Measurements from ENCODE around the gene AGRN.
A peak's percentile ranks its signal among the peaks of the same experiment; 100 is the strongest.
"Not testable (repeated sequence)": the region's sequence is repeated elsewhere in the genome, so short reads cannot be mapped to it uniquely, and the experiment has no call there.

The AGRN gene

DNA sequence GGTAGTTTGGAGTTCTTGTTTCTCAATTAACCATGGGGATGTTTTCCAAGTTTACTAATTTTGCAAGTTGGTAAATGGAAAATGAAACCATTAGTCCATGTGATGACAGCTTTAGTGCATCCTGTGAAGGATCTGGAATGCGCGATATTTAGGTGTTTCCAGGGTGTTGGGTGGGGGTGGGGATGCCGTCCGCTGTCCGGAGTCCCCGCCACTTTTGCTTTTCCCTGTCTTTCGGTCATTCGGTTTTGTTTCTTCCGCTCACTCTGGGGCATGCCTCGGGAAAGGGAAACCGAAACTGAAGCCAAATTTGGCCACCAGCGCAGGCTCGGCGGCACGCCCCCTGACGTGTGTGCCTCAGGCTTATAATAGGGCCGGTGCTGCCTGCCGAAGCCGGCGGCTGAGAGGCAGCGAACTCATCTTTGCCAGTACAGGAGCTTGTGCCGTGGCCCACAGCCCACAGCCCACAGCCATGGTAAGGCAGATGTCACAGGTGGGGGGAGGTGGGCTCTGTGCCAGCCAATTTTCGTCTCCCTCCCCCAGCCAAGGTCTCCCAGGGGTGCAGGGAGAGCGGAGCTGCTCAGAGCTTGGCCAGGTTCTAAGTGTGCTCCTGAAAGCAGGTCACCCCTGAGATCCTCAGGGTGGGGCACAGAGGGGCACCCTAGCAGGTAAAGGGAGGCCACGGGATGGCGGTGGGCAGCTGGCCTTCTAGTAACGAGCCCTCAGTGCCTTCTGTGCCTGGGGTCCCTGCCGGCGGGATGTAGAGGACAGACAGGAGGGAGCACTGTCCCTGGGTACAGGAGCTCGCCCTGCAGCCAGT, 6.6 kb upstream of the AGRN start, which contains the start of gene ISG15:
Gene ISG15, plus strand, starts transcription at position 393 of the 817 bp plus-strand sequence. Its CDS starts 77 bp downstream, at position 470.
- peak; percentile 79 to 85 (median 81) for DNase-seq
- Histone ChIP-seq H3K4me3 (ENCODE audit: insufficient read depth, low read depth, low read length, poor library complexity, severe bottlenecking) (peak within 1 kb of the TSS; percentile 86), H3K9me3 (ENCODE audit: control insufficient read depth, low read length) (no peaks in the 10 kb centered on the region), H3K4me1 (ENCODE audit: control insufficient read depth, insufficient read depth, low read length, poor library complexity, severe bottlenecking) (peaks cover 17% of the 10 kb centered on the region), H3K27me3 (replicated peaks; ENCODE audit: control insufficient read depth, insufficient read depth, low read length, poor library complexity, severe bottlenecking) (no peaks in the 10 kb centered on the region), H3K36me3 (ENCODE audit: control insufficient read depth, insufficient read depth, low read length) (no peaks in the 10 kb centered on the region), H3K27ac (ENCODE audit: insufficient read depth, low read length, poor library complexity, severe bottlenecking) (peak within 1 kb of the TSS; percentile 80)

DNA sequence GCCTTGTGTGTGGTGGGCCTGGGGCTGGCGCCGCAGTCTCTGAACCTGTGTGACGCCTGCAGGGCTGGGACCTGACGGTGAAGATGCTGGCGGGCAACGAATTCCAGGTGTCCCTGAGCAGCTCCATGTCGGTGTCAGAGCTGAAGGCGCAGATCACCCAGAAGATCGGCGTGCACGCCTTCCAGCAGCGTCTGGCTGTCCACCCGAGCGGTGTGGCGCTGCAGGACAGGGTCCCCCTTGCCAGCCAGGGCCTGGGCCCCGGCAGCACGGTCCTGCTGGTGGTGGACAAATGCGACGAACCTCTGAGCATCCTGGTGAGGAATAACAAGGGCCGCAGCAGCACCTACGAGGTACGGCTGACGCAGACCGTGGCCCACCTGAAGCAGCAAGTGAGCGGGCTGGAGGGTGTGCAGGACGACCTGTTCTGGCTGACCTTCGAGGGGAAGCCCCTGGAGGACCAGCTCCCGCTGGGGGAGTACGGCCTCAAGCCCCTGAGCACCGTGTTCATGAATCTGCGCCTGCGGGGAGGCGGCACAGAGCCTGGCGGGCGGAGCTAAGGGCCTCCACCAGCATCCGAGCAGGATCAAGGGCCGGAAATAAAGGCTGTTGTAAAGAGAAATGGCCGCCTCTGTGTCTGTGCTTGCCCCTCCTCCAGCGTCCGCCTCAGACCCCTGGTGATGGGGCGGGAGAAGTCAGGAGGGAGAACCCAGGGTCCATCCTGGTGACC, 5.8 kb upstream of the AGRN start:
- no peaks in the 10 kb centered on the region for H3K9me3 ChIP-seq (ENCODE audit: control insufficient read depth, low read length)
- H3K4me1 ChIP-seq (ENCODE audit: control insufficient read depth, insufficient read depth, low read length, poor library complexity, severe bottlenecking) = peaks cover 19% of the 10 kb centered on the region
- no peaks in the 10 kb centered on the region for H3K27me3 ChIP-seq (replicated peaks; ENCODE audit: control insufficient read depth, insufficient read depth, low read length, poor library complexity, severe bottlenecking)
- H3K36me3 ChIP-seq (ENCODE audit: control insufficient read depth, insufficient read depth, low read length) = no peaks in the 10 kb centered on the region
- H3K27ac ChIP-seq (ENCODE audit: insufficient read depth, low read length, poor library complexity, severe bottlenecking) = peak overlapping the region; percentile 80
- no peak for DNase-seq
- H3K4me3 ChIP-seq (ENCODE audit: insufficient read depth, low read depth, low read length, poor library complexity, severe bottlenecking) = peak overlapping the region; percentile 86

DNA sequence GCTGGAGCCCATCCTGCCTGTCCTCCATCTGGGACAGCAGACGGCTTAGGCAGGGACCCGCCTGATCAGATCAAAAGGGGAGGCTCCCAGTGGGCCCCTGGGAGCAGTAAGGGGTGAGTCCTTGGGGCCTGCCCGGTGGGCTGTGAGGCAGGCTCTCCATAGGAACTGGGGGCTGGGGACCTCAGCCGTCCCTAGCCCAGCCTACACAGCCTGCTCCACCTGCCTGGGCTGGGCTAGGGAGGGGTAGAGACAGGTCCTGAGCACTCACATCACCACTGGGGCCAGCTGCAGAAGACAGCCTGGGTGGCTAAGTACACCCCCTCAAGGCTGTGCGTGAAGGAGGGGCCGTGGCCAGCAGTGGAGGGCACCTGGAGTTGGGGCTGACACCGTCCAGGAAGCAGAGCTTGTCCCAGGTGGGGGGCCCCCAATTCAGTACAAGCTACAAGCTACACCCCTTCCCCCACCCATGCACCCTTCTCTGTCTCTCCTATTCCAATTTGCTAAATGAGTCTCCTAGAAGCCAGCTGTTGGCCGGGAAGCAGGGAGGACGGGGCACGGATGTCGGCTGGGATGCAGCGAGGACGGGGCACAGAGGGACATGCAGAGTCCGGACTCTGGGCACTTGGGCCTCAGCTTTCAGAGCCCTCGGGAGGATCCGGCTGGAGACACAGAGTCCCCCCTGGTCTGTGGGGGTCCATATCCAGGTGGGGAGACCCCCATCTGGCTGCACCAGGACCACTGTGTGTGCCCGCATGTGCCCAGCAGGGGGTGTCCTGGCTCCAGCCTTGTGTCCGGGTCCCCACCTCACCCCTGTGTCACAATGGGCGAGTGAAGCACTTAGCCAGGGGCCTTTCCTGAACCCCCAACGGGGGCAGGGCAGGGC, 4.9 kb upstream of the AGRN start:
- Histone ChIP-seq H3K27ac (ENCODE audit: insufficient read depth, low read length, poor library complexity, severe bottlenecking) (peak overlapping the region; percentile 80), H3K4me3 (ENCODE audit: insufficient read depth, low read depth, low read length, poor library complexity, severe bottlenecking) (peak overlapping the region; percentile 86), H3K9me3 (ENCODE audit: control insufficient read depth, low read length) (no peaks in the 10 kb centered on the region), H3K27me3 (replicated peaks; ENCODE audit: control insufficient read depth, insufficient read depth, low read length, poor library complexity, severe bottlenecking) (no peaks in the 10 kb centered on the region), H3K4me1 (ENCODE audit: control insufficient read depth, insufficient read depth, low read length, poor library complexity, severe bottlenecking) (peaks cover 21% of the 10 kb centered on the region), H3K36me3 (ENCODE audit: control insufficient read depth, insufficient read depth, low read length) (no peaks in the 10 kb centered on the region)
- no peak for DNase-seq

DNA sequence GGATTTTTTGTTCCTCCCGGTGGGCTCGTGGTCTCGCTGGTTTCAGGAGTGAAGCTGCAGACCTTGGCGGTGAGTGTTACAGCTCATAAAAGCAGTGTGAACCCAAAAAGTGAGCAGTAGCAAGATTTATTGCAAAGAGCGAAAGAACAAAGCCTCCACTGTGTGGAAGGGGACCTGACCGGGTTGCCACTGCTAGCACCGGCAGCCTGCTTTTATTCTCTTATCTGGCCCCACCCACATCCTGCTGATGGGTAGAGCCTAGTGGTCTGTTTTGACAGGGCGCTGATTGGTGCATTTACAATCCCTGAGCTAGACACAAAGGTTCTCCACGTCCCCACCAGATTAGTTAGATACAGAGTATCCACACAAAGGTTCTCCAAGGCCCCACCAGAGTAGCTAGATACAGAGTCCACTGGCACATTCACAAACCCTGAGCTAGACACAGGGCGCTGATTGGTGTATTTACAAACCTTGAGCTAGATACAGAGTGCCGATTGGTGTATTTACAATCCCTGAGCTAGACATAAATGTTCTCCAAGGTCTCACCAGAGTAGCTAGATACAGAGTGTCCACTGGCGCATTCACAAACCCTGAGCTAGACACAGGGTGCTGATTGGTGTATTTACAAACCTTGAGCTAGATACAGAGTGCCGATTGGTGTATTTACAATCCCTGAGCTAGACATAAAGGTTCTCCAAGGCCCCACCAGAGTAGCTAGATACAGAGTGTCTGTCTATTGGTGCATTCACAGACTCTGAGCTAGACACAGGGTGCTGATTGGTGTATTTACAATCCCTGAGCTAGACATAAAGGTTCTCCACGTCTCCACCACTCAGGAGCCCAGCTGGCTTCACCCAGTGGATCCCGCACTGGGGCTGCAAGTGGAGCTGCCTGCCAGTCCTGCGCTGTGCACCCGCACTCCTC, 2.3 kb upstream of the AGRN start:
- not testable (repeated sequence) for H3K27me3 ChIP-seq (replicated peaks; ENCODE audit: control insufficient read depth, insufficient read depth, low read length, poor library complexity, severe bottlenecking)
- H3K4me1 ChIP-seq (ENCODE audit: control insufficient read depth, insufficient read depth, low read length, poor library complexity, severe bottlenecking) = peaks cover 33% of the 10 kb centered on the region

DNA sequence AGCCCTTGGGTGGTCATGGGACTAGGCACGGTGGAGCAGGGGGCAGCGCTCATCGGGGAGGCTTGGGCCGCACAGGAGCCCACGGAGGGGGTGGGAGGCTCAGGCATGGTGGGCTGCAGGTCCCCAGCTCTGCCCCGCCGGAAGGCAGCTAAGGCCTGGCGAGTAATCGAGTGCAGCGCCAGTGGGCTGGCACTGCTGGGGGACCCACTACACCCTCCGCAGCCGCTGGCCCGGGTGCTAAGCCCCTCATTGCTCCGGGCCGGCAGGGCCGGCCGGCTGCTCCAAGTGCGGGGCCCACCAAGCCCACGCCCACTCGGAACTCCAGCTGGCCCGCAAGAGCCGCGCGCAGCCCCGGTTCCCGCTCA, 1.6 kb upstream of the AGRN start:
- not testable (repeated sequence) for H3K27ac ChIP-seq (ENCODE audit: insufficient read depth, low read length, poor library complexity, severe bottlenecking); DNase-seq; H3K27me3 ChIP-seq (replicated peaks; ENCODE audit: control insufficient read depth, insufficient read depth, low read length, poor library complexity, severe bottlenecking); H3K9me3 ChIP-seq (ENCODE audit: control insufficient read depth, low read length); H3K36me3 ChIP-seq (ENCODE audit: control insufficient read depth, insufficient read depth, low read length); H3K4me3 ChIP-seq (ENCODE audit: insufficient read depth, low read depth, low read length, poor library complexity, severe bottlenecking)
- peaks cover 36% of the 10 kb centered on the region for H3K4me1 ChIP-seq (ENCODE audit: control insufficient read depth, insufficient read depth, low read length, poor library complexity, severe bottlenecking)

More for the DNA sequence above, 2.3 kb upstream of the AGRN start:
- H3K36me3 ChIP-seq (ENCODE audit: control insufficient read depth, insufficient read depth, low read length); H3K9me3 ChIP-seq (ENCODE audit: control insufficient read depth, low read length); H3K27ac ChIP-seq (ENCODE audit: insufficient read depth, low read length, poor library complexity, severe bottlenecking); DNase-seq; H3K4me3 ChIP-seq (ENCODE audit: insufficient read depth, low read depth, low read length, poor library complexity, severe bottlenecking): not testable (repeated sequence)

DNA sequence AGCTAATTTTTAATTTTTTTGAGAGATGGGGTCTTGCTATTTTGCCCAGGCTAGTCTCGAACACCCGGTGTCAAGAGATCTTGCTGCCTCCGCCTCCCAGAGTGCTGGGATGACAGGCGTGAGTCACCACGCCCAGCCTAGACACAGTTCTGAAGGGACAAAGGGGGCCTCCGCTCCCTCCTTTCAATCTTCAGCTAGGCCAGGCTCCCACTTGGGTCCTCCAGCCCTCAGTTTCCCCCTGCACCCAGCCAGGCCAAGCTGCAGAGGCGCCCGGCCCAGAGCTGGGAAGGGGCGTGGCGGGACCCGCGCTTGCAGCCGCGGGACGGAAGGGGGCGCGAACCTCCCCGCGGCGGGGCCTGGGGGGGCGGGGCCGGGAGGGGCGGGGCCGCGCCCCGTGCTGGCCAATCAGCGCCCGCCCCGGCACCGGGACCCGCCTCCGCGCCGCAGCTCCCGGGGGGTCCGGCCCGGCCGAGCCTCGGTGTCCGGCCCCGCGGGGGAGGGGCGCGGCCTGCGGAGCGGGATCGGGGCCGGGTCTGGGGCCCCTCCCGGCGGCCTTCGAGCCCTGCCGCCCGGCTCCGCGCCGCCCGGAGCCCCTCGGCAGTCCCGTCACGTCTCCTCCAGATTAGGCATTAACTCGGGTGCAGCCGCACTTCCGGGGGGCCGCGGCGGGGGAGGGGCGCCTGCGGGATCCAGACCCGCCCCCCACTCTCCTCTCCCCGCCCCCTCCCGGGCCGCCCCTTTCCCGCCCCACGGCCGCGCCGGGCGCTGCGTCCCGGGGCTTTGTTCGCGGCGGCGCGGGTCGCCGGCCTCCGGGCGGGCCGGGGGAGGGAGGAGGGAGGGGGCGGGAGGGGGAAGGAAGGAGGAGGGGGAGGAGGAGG, 559 bp upstream of the AGRN start:
- DNase-seq = peak; percentile 60 to 64 (median 63)
- Histone ChIP-seq H3K9me3 (ENCODE audit: control insufficient read depth, low read length) (no peaks in the 10 kb centered on the region), H3K27ac (ENCODE audit: insufficient read depth, low read length, poor library complexity, severe bottlenecking) (no peak overlapping the region), H3K27me3 (replicated peaks; ENCODE audit: control insufficient read depth, insufficient read depth, low read length, poor library complexity, severe bottlenecking) (no peaks in the 10 kb centered on the region), H3K36me3 (ENCODE audit: control insufficient read depth, insufficient read depth, low read length) (no peaks in the 10 kb centered on the region), H3K4me3 (ENCODE audit: insufficient read depth, low read depth, low read length, poor library complexity, severe bottlenecking) (peak overlapping the region; percentile 29), H3K4me1 (ENCODE audit: control insufficient read depth, insufficient read depth, low read length, poor library complexity, severe bottlenecking) (peaks cover 26% of the 10 kb centered on the region)

DNA sequence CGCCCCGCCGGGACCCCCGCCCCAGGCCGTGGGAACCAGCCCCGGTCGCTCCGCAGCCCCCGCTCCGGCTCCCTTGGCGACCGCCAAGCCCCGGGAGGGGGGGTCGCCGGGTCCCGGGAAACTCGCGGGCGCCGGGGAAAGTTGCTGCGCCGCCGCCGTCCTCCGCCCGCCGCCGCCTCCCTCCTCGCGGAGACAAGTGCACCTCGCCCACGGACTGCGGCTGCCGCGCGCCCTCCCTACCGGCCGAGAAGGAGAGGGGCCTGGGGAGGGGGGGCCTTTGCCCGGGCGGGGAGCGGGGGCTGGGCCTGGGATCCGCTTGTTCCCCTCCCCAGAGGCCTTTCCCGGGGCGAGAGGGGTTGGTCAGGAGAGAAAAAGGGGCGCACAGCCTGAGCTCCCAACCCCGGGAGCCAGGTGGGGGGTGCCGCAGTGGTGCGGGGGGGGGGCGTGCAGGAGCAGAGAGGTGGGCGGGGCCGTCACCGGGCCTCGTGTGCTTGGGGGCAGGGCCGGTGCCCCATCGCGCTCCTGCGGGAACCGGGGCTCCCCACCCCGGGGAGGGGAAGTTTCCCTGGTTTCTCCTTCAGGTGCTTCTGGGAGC, 592 bp downstream of the AGRN start:
- DNase-seq = no peak
- peak overlapping the region; percentile 25 for H3K4me3 ChIP-seq (ENCODE audit: insufficient read depth, low read depth, low read length, poor library complexity, severe bottlenecking)
- no peak overlapping the region for H3K27ac ChIP-seq (ENCODE audit: insufficient read depth, low read length, poor library complexity, severe bottlenecking)
- no peaks in the 10 kb centered on the region for H3K27me3 ChIP-seq (replicated peaks; ENCODE audit: control insufficient read depth, insufficient read depth, low read length, poor library complexity, severe bottlenecking)
- no peaks in the 10 kb centered on the region for H3K36me3 ChIP-seq (ENCODE audit: control insufficient read depth, insufficient read depth, low read length)
- H3K4me1 ChIP-seq (ENCODE audit: control insufficient read depth, insufficient read depth, low read length, poor library complexity, severe bottlenecking) = peaks cover 19% of the 10 kb centered on the region
- H3K9me3 ChIP-seq (ENCODE audit: control insufficient read depth, low read length) = no peaks in the 10 kb centered on the region

DNA sequence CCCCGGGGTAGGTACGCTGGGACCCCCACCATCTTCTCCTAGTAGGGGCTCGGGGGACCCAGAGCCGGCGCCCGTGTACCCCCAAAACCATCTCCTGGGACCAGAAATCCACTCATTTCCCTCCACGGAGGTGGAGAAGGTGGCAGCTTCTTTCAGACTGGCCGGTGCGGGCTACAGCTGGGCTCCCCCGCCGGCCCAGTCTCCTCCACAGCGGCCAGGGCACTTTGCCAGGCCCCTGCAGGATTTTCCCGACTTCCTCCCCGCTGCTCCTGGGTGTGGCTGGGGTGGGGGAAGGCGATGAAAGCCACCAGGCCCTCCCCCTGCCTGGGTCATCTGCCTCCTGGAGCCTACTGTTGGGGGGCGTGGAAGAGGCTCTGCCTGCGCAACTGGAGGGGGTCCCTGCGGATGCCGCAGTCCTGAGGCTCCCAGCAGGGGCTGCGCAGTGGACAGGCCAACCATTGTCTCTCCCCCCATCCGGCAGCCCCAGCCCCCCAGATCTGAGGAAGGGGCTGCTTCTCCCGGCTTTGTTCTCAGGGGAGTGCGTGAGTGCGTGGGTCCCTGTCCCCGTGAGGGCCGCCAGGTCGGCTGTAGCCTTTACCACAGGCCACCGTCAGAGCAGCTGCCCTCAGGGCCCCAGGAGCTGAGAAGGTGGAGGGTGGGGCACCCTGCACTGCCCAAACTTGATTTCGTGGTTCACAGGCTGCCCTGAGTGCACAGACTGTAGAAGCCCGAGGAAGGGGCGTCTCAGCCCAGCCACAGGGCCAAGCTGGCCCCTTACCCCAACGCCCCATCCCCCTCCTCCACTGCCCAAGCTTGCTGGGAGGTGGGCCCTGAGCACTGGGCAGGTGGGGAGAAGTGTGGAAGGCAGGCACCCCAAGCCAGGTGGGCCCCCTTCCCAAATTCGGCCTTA, 1.3 kb downstream of the AGRN start:
- Histone ChIP-seq H3K27ac (ENCODE audit: insufficient read depth, low read length, poor library complexity, severe bottlenecking) (no peak overlapping the region), H3K4me3 (ENCODE audit: insufficient read depth, low read depth, low read length, poor library complexity, severe bottlenecking) (no peak overlapping the region), H3K36me3 (ENCODE audit: control insufficient read depth, insufficient read depth, low read length) (no peaks in the 10 kb centered on the region), H3K27me3 (replicated peaks; ENCODE audit: control insufficient read depth, insufficient read depth, low read length, poor library complexity, severe bottlenecking) (no peaks in the 10 kb centered on the region), H3K9me3 (ENCODE audit: control insufficient read depth, low read length) (no peaks in the 10 kb centered on the region), H3K4me1 (ENCODE audit: control insufficient read depth, insufficient read depth, low read length, poor library complexity, severe bottlenecking) (peaks cover 19% of the 10 kb centered on the region)
- DNase-seq = no peak
